HUES48 (cell line): ENCODE results near the gene RET.

ENCODE experiments used
- H3K27ac ChIP-seq: one replicate; pipeline ENCODE4 v1.7.0; 2013; ENCODE audit warnings: low read depth, low read length, inconsistent platforms
- H3K27me3 ChIP-seq: 2 replicates; pipeline ENCODE4 v1.6.1; 2013; ENCODE audit warnings: mild to moderate bottlenecking, low read length; ENCODE audit not compliant: control insufficient read depth, insufficient read depth
- H3K36me3 ChIP-seq: 2 replicates; pipeline ENCODE4 v1.6.1; 2013; ENCODE audit warnings: low read length; ENCODE audit not compliant: control insufficient read depth, insufficient read depth
- H3K4me1 ChIP-seq: 2 replicates; pipeline ENCODE4 v1.6.1; 2013; ENCODE audit warnings: mild to moderate bottlenecking, low read length; ENCODE audit not compliant: control insufficient read depth, insufficient read depth
- H3K4me3 ChIP-seq: 2 replicates; pipeline ENCODE4 v1.5.1; 2013; ENCODE audit warnings: mild to moderate bottlenecking, low read depth, low read length
- H3K9ac ChIP-seq: 2 replicates; pipeline ENCODE4 v1.6.1; 2013; ENCODE audit warnings: mild to moderate bottlenecking, low read depth, low read length, moderate library complexity
- H3K9me3 ChIP-seq: 2 replicates; pipeline ENCODE4 v1.6.1; 2013; ENCODE audit warnings: low read length; ENCODE audit not compliant: control insufficient read depth, insufficient read depth

The RET gene

DNA sequence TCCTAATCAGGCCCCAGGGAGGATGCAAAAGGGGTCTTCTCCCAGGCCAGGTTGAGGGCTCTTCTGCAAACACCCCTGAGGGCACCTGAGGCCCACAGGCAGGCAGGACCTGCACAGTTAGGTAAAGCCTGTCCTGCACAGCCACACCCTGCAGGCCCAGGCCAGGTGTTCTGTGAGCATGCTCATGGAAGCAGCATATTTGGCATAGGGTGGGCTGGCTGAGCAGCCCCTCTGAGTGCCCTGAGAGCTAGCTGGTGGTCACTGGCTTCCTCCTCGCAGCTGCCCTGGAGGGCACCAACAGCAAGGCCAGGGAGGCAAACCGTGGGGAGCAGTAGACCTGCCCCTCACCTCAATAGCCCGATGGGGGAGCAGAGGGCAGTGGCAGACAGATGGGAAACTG lies 3.7 kb upstream of the RET start:
- Histone ChIP-seq H3K4me1 (peaks cover 3% of the 10 kb centered on the region; the same call in 1 of the 2 replicates), H3K27me3 (peaks cover 36% of the 10 kb centered on the region), H3K36me3 (no peaks in the 10 kb centered on the region), H3K9me3 (no peaks in the 10 kb centered on the region), H3K4me3 (no peak overlapping the region), H3K27ac (no peak overlapping the region), H3K9ac (no peak overlapping the region)

GRCh38 chr10:43073721-43074120 lies 3.1 kb upstream of the RET start:
- H3K27ac ChIP-seq = no peak overlapping the region
- no peak overlapping the region for H3K9ac ChIP-seq

GRCh38 chr10:43074409-43074808 lies 2.5 kb upstream of the RET start:
- Histone ChIP-seq H3K9ac (no peak overlapping the region), H3K27ac (no peak overlapping the region), H3K36me3 (no peaks in the 10 kb centered on the region), H3K9me3 (no peaks in the 10 kb centered on the region), H3K27me3 (peaks cover 48% of the 10 kb centered on the region), H3K4me1 (peaks cover 6% of the 10 kb centered on the region; the same call in 1 of the 2 replicates), H3K4me3 (no peak overlapping the region)

More at GRCh38 chr10:43073721-43074120, 3.1 kb upstream of the RET start:
- no peak overlapping the region for H3K4me3 ChIP-seq
- peaks cover 6% of the 10 kb centered on the region; the same call in 1 of the 2 replicates for H3K4me1 ChIP-seq
- H3K27me3 ChIP-seq = peaks cover 42% of the 10 kb centered on the region
- no peaks in the 10 kb centered on the region for H3K9me3 ChIP-seq
- no peaks in the 10 kb centered on the region for H3K36me3 ChIP-seq

DNA sequence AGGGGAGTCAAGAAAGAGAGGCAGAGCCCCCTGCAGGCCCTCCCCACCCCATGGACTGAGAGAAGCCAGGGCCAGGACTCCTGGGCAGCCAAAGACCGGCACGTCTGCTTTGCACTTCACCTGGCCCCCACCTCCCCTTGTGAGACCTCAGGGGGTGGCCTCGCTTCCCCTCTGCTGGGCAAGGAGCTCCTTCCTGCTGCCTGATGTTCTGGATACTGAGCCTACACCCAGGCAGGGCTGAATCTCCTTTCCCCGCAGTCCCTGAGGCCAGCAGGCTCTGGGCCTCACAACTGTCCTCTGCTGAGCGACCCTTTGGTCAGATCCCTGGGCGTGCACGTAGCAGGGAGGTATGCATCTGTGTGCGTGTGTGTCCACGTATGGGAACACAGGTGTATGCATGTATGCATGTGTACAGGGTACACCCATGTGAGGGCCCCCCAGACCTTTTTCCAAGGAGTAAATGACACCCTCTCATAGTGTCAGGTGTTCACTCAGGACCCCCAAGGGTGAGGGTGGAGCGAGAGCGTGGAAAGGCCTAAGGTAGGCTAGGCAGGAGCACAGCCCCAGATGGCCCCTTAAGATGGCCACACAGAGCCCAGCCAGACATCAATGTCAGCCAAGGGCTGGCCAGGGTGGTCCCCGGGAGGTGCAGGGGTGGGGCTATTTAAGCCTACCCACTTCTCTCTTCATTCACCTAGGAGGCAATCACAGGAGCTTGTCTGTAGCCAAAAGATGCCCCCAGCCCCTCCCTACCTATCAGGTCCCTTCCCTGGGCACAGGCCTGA lies 1.9 kb upstream of the RET start:
- Histone ChIP-seq H3K9ac (no peak overlapping the region), H3K36me3 (no peaks in the 10 kb centered on the region), H3K4me1 (peaks cover 6% of the 10 kb centered on the region; the same call in 1 of the 2 replicates), H3K27me3 (peaks cover 49% of the 10 kb centered on the region), H3K4me3 (no peak overlapping the region), H3K9me3 (no peaks in the 10 kb centered on the region), H3K27ac (no peak overlapping the region)

- Histone ChIP-seq H3K9me3 (no peaks in the 10 kb centered on the region), H3K27me3 (peaks cover 49% of the 10 kb centered on the region), H3K36me3 (no peaks in the 10 kb centered on the region), H3K27ac (no peak overlapping the region), H3K9ac (no peak overlapping the region), H3K4me3 (no peak overlapping the region), H3K4me1 (peaks cover 6% of the 10 kb centered on the region; the same call in 1 of the 2 replicates)
These were observed 1.3 kb upstream of the RET start for GRCh38 chr10:43075612-43076003.

DNA sequence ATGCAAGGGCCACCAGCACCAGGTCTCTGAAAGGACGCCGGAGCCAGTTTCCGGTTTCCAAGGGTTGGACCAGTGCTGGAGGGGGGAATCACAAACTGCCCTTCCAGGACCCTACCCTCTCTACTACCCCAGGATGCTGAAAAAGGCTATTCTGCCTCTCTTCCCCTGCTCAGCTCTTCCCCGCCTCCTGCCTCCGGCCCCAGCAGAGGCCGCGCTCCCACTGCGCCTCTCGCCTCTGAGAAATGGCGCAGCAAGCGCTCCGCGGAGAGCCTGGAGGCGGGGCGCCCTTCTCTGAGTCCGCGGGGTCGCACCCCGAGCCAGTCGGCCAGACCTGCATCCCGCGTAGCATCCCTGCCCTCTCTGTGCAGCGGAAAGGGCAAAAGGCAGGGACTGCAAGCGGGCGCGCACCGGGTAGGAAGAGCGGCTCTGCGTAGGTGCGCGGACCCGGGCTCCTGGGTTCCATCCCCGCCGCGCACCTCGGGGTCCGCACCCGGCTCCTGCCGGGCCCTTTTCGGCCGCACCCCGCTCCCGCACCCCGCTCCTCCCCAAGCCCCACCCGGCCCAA lies 476 bp upstream of the RET start:
- Histone ChIP-seq H3K4me3 (peak overlapping the region; percentile 64), H3K9ac (no peak overlapping the region), H3K27ac (no peak overlapping the region), H3K4me1 (peaks cover 6% of the 10 kb centered on the region; the same call in 1 of the 2 replicates), H3K9me3 (no peaks in the 10 kb centered on the region), H3K36me3 (no peaks in the 10 kb centered on the region), H3K27me3 (peaks cover 49% of the 10 kb centered on the region)

GRCh38 chr10:43077421-43078171 lies 727 bp downstream of the RET start:
- H3K27ac ChIP-seq = no peak overlapping the region
- H3K27me3 ChIP-seq = peaks cover 49% of the 10 kb centered on the region
- peak overlapping the region; percentile 66 for H3K4me3 ChIP-seq
- H3K36me3 ChIP-seq = no peaks in the 10 kb centered on the region
- H3K9me3 ChIP-seq = no peaks in the 10 kb centered on the region
- H3K4me1 ChIP-seq = peaks cover 6% of the 10 kb centered on the region; the same call in 1 of the 2 replicates
- H3K9ac ChIP-seq = no peak overlapping the region; the same call in 1 of the 2 replicates

DNA sequence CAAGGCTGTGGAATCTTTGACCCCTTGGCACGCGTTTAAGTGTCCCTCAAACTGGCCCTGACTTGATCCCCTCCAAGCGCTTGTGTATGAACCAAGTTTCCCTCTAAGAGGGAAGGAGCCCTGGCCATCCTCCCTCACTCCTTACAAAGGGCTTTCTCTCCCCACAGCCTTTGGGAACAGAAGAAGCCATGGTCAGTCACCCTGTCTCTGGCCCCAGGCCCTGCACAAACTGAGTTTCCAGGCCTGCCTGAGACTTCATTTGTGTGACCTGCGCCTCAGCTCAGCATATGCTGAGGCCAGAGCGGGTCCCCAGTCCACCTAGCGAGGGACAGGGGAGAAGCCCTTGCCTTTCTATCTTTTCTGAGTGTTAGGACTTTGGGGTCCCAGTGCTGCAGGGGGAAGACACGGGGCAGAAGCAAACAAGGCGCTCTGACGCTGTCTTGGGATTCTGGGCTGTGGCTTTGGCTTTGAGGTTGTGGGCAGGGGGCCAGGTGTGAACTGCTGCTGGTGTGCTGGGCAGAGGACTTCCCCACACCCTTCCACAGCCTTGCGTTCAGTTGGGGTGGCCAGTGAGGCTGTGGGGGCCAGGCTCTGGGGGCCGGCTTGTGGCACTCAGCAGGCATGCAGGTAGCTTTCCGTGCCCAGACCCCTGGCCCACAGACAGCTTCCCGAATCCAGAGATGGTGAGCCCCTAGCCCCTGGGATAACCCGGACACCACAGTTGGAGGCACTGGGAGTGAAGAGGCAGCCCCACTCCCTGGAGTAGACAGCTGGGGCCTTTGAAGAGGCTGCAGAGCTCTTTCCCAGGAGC lies 1.5 kb downstream of the RET start:
- Histone ChIP-seq H3K9ac (no peak overlapping the region), H3K27me3 (peaks cover 49% of the 10 kb centered on the region), H3K36me3 (no peaks in the 10 kb centered on the region), H3K4me1 (peaks cover 6% of the 10 kb centered on the region; the same call in 1 of the 2 replicates), H3K27ac (no peak overlapping the region), H3K9me3 (no peaks in the 10 kb centered on the region), H3K4me3 (peak overlapping the region; percentile 66; the same call in 1 of the 2 replicates)

DNA sequence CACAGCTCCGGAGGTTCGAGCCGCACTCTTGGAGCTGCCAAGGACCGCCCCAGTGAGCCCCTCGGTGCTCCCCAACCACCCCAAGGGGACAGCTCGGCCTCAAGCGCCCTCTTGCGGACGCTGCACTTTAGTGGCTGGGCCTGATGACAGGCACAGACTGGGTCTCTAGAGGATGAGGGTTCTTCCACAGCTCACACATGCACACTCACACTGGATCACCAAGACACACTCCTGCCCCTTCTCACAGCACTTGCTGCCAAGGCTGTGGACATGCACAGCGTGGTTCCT lies 2.1 kb downstream of the RET start:
- H3K27ac ChIP-seq = no peak overlapping the region
- no peak overlapping the region for H3K9ac ChIP-seq
- H3K9me3 ChIP-seq = no peaks in the 10 kb centered on the region
- no peaks in the 10 kb centered on the region for H3K36me3 ChIP-seq
- peaks cover 6% of the 10 kb centered on the region; the same call in 1 of the 2 replicates for H3K4me1 ChIP-seq
- H3K4me3 ChIP-seq = no peak overlapping the region
- H3K27me3 ChIP-seq = peaks cover 47% of the 10 kb centered on the region

DNA sequence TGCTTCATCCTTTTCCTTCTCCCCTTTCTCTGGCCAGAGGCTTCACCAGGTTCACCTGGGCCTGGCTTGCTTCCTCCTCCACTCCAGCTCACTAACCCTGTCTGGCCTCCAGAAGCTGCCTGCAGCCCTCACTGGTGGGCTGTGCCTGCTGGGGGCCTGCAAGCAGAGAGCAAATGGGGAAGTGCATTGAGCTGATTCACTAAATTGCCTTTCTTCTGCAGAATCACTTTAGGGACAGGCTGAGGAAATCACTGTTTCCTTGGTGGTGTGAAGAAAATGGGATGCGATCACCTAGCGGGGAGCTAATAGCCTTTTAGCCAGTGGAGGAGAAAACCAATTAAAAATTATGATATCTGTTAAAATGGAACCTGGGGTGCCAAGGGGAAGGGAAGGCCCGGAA lies 3.0 kb downstream of the RET start:
- H3K9ac ChIP-seq = no peak overlapping the region
- H3K4me1 ChIP-seq = peaks cover 6% of the 10 kb centered on the region; the same call in 1 of the 2 replicates
- H3K4me3 ChIP-seq = no peak overlapping the region
- no peaks in the 10 kb centered on the region for H3K36me3 ChIP-seq
- H3K27ac ChIP-seq = no peak overlapping the region
- peaks cover 43% of the 10 kb centered on the region for H3K27me3 ChIP-seq
- no peaks in the 10 kb centered on the region for H3K9me3 ChIP-seq
